GM19397 (cell line): ENCODE data around the gene DZANK1.
"Not testable (repeated sequence)": the region's sequence is repeated elsewhere in the genome, so short reads cannot be mapped to it uniquely, and the experiment has no call there.

Experiments used
- ATAC-seq: cut with Tn5 transposase; IDR thresholded peaks from one replicate; pipeline ENCODE4 v1.9.1; 2021; ENCODE audit warnings: mild to moderate bottlenecking, moderate library complexity; ENCODE audit not compliant: unreplicated experiment

The DZANK1 gene

DNA sequence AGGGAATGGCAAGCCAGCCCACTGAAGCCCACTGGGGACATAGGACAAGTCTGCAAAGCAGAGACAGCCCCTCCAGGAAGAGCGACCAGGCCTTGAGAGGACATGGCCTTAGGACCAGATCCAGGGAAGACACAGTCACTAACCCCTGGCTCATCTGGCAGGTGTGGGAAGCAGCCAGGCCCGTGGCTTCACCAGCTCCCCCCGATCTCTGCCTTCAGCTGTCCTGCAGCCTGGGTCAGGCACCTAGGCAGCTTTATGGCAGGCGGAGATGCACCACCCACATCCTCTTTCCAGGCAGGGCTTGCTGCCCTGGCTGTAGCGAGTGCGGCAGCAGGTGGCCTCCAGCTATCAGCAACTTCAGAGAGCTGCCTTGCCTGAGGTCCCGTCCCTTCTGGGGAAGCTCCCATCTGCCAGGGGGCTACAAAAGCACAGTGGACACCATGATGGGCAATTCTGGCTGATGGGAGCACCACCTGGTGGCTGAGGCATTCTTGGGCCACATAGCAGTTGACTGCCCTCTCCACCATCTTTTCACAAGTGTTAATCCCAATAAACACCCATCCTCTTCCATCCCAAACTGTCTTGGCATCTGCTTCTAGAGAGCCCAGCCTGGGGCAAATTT, 85.8 kb downstream of the DZANK1 start:
- no peak for ATAC-seq

DNA sequence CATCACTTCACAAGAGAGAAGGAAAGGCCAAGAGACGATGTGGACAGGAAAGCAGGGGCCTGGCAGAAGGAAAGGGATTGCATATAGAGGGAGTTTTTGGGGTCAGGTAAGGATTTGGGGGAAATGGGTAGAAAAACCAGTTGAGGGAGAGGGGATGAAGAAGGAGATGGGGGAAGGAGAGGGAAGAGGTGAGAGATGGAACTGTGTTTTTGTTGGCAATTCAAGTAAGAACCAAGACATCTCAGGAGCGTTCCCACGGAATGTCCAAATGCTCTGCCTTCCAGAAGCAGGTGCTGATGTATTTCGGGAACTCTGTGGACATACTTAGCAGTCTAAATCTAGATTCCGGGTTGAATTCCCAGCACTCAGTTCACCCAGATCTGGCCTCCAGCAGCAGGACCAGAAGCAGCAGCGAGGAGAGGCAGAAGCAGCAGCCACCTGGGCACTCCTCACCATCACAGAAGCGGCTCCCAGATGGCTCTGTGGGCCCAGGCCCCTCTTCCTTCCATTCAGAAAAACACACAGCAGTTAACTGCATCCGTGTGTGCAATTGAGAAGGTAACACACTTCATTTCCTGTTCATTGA, 88.8 kb downstream of the DZANK1 start:
- no peak for ATAC-seq

DNA sequence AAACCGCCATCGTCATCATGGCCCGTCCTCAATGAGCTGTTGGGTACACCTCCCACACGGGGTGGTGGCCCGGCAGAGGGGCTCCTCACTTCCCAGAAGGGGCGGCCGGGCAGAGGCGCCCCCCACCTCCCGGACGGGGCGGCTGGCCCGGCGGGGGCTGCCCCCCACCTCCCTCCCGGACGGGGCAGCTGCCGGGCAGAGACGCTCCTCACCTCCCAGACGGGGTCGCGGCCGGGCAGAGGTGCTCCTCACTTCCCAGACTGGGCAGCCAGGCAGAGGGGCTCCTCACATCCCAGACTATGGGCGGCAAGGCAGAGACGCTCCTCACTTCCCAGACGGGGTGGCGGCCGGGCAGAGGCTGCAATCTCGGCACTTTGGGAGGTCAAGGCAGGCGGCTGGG, 91.3 kb downstream of the DZANK1 start:
- not testable (repeated sequence) for ATAC-seq

DNA sequence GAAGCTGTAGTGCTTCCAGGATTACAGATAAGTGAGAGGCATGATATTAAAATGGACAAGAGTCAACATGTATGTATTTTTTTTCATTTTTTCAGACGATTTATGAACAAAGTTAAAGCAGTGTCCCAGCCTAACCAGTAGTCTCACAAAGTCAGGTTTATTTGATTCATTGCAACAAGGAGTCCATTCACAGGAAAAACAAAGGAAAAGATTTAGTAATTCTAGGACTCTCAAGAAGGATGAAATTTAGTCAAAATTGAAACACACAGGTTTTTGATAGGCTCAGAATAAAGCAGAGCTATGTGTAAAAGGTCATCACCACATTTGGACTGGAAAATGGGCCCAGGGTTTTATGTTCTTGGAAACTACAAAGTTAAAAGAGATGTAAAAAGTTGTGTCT, 94.5 kb downstream of the DZANK1 start:
- ATAC-seq: no peak

DNA sequence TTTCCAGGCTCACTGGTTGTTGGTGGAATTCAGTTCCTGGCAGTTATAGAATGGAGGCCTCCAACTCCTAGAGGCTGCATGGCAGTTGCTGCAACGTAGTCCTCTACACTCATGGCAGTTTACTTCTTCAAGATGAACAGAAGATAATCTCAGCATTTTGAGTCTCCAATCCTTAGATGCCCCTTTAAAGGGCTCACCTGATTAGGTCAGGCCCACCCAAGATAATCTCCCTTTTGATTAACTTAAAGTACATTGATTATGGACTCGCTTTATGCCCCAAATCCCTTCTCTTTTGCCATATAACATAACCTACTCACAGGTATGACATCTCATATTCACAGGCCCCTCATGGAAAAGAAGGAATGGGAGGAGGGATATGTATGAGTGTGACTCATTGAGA, 102.1 kb downstream of the DZANK1 start:
- ATAC-seq: no peak

DNA sequence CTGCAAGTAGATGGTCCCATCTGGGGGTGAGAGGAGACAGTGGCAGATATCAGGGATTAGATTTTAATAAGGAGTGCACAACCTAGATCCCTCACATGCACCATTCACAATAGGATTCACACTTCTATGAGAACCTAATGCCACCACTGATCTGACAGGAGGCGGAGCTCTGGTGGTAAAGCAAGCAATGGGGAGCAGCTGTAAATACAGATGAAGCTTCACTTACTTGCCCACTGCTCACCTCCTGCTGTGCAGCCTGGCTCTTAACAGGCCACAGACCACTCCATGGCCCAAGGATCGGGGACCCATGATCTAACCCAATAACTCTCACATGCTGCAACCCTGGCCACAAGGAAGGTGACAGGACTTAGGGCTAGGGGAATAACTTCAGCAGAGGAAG, 103.1 kb downstream of the DZANK1 start:
- no peak for ATAC-seq

DNA sequence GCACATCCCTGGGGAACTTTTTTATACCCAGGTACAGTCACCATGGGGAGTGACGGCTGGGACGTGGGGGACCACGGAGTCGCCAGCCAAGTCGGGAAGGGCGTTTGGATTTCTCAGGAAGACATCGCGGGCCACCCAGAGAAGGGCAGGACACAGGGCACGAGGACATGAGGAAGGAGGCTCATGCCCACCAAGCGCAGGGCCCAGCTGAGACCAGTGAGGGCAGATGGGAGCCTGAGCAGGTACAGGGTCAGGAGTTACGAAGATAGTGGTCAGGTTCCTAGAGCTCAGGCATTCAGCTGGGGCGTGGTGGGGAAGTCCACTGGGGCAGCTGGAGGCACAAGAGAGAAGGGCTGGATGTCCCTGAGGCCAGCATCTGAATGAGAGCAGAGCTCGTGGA, 103.9 kb downstream of the DZANK1 start:
- ATAC-seq: no peak

DNA sequence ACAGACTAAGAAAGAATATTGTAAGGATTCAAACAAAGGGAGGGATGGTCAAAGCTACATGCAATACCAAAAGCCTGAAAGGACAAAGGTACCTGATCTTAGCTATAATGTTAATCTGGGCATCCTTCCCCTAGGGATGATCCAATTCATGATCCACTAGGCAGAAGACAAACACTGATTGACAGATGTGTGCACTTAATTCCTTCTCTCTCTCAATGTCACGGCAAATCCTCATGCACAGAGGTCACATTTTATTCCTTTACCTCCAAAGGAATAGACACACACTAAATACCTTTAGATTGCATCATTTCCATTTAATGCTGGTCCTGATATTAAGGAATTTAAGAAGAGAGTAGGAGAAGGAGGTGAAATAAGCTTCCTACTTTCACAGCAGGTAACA, 105.2 kb downstream of the DZANK1 start:
- ATAC-seq: no peak

DNA sequence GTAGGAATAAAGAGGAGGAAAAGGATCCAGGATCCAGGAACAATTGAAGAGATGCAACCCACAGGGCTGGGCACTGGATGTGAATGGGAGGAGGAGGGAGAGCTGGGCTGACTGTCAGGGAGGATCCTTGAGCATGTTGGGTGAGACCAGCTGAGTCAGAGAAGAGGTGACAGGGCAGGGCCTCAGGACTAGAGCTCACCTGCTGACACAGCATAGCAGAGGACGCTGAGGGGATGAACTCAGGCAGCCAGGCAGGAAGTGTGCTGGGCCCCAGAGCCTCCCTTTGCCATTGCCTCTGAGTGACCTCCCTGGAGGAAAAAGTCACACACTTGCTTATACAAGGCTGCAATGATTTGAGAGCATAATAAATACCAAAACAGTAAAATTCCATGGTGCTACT, 106.2 kb downstream of the DZANK1 start:
- ATAC-seq: no peak

DNA sequence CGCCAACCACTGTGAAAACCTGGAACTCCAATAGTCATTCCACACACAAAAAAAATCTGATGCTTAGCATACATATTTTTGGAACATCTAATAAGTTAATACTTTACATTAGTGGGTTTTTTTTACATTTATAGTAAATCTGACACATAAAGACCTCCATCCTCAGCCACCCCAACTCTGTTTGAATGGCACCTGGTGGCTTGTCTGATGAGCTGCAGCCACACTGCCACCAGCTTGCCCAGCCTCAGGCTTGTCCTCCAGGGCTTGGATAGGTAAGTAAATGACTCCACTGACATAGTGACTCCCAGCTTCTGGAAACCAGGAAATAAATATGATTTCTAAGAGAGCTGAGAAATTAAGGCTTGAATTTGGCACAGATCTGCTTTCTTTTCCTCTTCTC, 107.0 kb downstream of the DZANK1 start:
- no peak for ATAC-seq

DNA sequence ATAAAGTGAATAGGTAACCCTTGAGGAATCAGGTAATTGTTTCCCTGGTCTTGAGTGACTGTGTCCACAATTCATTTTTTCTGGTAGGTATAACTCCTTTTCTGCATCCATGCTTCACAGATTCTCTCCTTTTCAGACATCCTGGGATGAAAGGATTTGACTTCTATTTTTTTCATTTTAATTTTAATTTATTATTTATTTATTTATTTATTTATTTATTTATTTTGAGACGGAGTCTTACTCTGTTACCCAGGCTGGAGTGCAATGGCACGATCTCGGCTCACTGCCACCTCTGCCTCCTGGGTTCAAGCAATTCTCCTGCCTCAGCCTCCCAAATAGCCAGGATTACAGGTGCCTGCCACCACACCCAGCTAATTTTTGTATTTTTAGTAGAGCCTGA, 117.1 kb downstream of the DZANK1 start:
- not testable (repeated sequence) for ATAC-seq
